Peyer's patch (tissue), 4 donors: ENCODE results near the gene RGS3. TPM values are rescaled to one million over a fixed set of nuclear protein-coding genes. Genes with fewer than 3 reads are reported as not detected.

Source experiments
- DNase-seq, 3 donors: peaks; one replicate each; pipeline ENCODE4 v3.0.0-alpha.2; 2017 to 2019
- H3K27ac ChIP-seq, 4 donors: fragments of 200-600 bp; sonication (generic); one replicate each; pipeline ENCODE4 v1.5.1; 2016 to 2019
- H3K27me3 ChIP-seq, 2 donors: fragments of 200-600 bp; sonication (generic); one replicate each; pipeline ENCODE4 v1.5.1; 2019
- H3K36me3 ChIP-seq, 3 donors: fragments of 200-600 bp; sonication (generic); one replicate each; pipeline ENCODE4 v1.5.1; 2016 to 2019
- H3K4me1 ChIP-seq, 4 donors: fragments of 200-600 bp; sonication (generic); one replicate each; pipeline ENCODE4 v1.5.1; 2016 to 2019
- H3K4me3 ChIP-seq, 4 donors: fragments of 200-600 bp; sonication (generic); 1 replicate in 3 of 4; 2 replicates in 1 of 4; pipeline ENCODE4 v1.5.1; 2016 to 2019; ENCODE audit warnings: mild to moderate bottlenecking in 1 of 4
- H3K9me3 ChIP-seq, 4 donors: fragments of 200-600 bp; sonication (generic); one replicate each; pipeline ENCODE4 v1.5.1; 2016 to 2019; ENCODE audit warnings: mild to moderate bottlenecking in 1 of 4
- CTCF ChIP-seq, 6 experiments: fragments of 450-650 bp in 4 of 6; fragments of 200-600 bp in 2 of 6; sonication (generic) in 1 of 6; IDR thresholded peaks; one replicate each; pipeline ENCODE4 v1.5.1; 2017 to 2019; ENCODE audit warnings: antibody characterized with exemption in 6 of 6, mild to moderate bottlenecking in 3 of 6, moderate library complexity in 1 of 6
- POLR2A ChIP-seq, 2 donors: fragments of 450-650 bp; IDR thresholded peaks; one replicate each; pipeline ENCODE4 v1.5.1; 2017; ENCODE audit warnings: antibody characterized with exemption in 2 of 2, mild to moderate bottlenecking in 2 of 2, moderate library complexity in 2 of 2
- total RNA-seq, 4 donors: library from RNA; depleted of rRNA; stranded (reverse); fragments of >200 nt; gene quantifications; one replicate each; pipeline ENCODE4 v1.1.0, GENCODE V29; 2016

Gene RGS3
- total RNA-seq, 4 donors from 2014 or later: 55.3 to 113 (median 88.6) TPM

GRCh38 chr9:113474360-113475028 lies 11.0 kb downstream of the RGS3 start:
- no peaks in the 10 kb centered on the region for H3K4me1 ChIP-seq
- no peak for TF ChIP-seq POLR2A (IDR thresholded peaks at IDR 0.05)
- TF ChIP-seq CTCF (IDR thresholded peaks at IDR 0.05): no peak
- no peak for DNase-seq
- H3K27ac ChIP-seq: no peak overlapping the region
- H3K9me3 ChIP-seq: no peaks in the 10 kb centered on the region
- H3K27me3 ChIP-seq: no peaks in the 10 kb centered on the region
- H3K4me3 ChIP-seq: no peak overlapping the region
- no peaks in the 10 kb centered on the region for H3K36me3 ChIP-seq

GRCh38 chr9:113475031-113475430 lies 11.5 kb downstream of the RGS3 start:
- Histone ChIP-seq H3K36me3 (no peaks in the 10 kb centered on the region), H3K27me3 (no peaks in the 10 kb centered on the region), H3K9me3 (no peaks in the 10 kb centered on the region), H3K4me3 (no peak overlapping the region), H3K4me1 (no peaks in the 10 kb centered on the region), H3K27ac (no peak overlapping the region)
- no peak for TF ChIP-seq CTCF (IDR thresholded peaks at IDR 0.05)
- no peak for DNase-seq

- H3K4me1 ChIP-seq: no peaks in the 10 kb centered on the region
- no peak for TF ChIP-seq CTCF (IDR thresholded peaks at IDR 0.05)
- no peak for TF ChIP-seq POLR2A (IDR thresholded peaks at IDR 0.05)
- no peaks in the 10 kb centered on the region for H3K36me3 ChIP-seq
- no peak overlapping the region for H3K27ac ChIP-seq
- no peak for DNase-seq
- no peak overlapping the region for H3K4me3 ChIP-seq
- H3K9me3 ChIP-seq: no peaks in the 10 kb centered on the region
- H3K27me3 ChIP-seq: no peaks in the 10 kb centered on the region
Observed at GRCh38 chr9:113475992-113476391, 12.5 kb downstream of the RGS3 start.

GRCh38 chr9:113476511-113476916 lies 13.0 kb downstream of the RGS3 start:
- no peaks in the 10 kb centered on the region for H3K36me3 ChIP-seq
- H3K9me3 ChIP-seq: no peaks in the 10 kb centered on the region
- no peaks in the 10 kb centered on the region for H3K27me3 ChIP-seq
- no peak overlapping the region for H3K27ac ChIP-seq
- no peak overlapping the region for H3K4me3 ChIP-seq
- H3K4me1 ChIP-seq: no peaks in the 10 kb centered on the region
- DNase-seq: no peak
- no peak for TF ChIP-seq POLR2A (IDR thresholded peaks at IDR 0.05)
- no peak for TF ChIP-seq CTCF (IDR thresholded peaks at IDR 0.05)

- H3K4me3 ChIP-seq: no peak overlapping the region
- no peak for DNase-seq
- no peaks in the 10 kb centered on the region for H3K27me3 ChIP-seq
- H3K4me1 ChIP-seq: no peaks in the 10 kb centered on the region
- no peaks in the 10 kb centered on the region for H3K9me3 ChIP-seq
- no peaks in the 10 kb centered on the region for H3K36me3 ChIP-seq
- H3K27ac ChIP-seq: no peak overlapping the region
- TF ChIP-seq CTCF (IDR thresholded peaks at IDR 0.05): no peak
- TF ChIP-seq POLR2A (IDR thresholded peaks at IDR 0.05): no peak
Observed at GRCh38 chr9:113477058-113477457, 13.5 kb downstream of the RGS3 start.

- TF ChIP-seq POLR2A (IDR thresholded peaks at IDR 0.05) (no peak), CTCF (IDR thresholded peaks at IDR 0.05) (no peak)
Observed at GRCh38 chr9:113477661-113478060, 14.1 kb downstream of the RGS3 start.

More at GRCh38 chr9:113477661-113478060, 14.1 kb downstream of the RGS3 start:
- H3K36me3 ChIP-seq: no peaks in the 10 kb centered on the region
- no peaks in the 10 kb centered on the region for H3K4me1 ChIP-seq
- no peak overlapping the region for H3K4me3 ChIP-seq
- no peak for DNase-seq
- H3K27ac ChIP-seq: no peak overlapping the region
- H3K27me3 ChIP-seq: no peaks in the 10 kb centered on the region
- no peaks in the 10 kb centered on the region for H3K9me3 ChIP-seq
